T-helper 2 cell treated with Interferon-gamma antibody and Interleukin-4, amounts not matched to agents 100 ng/mL and 5 ng/mL, for 36 hours (primary cell): ENCODE data around the gene RHOU. TPM values are rescaled to one million over a fixed set of nuclear protein-coding genes. Genes with fewer than 3 reads are reported as not detected.

Experiments used
- intact Hi-C: fragments of 100-400 bp; cut with micrococcal nuclease; formaldehyde crosslinking; loops from one replicate; pipeline ENCODE4 v1.15.1; 2023
- total RNA-seq: library from RNA; stranded (reverse); gene quantifications from 2 replicates; pipeline ENCODE4 v1.2.3, GENCODE V29; 2022

The RHOU gene
- total RNA-seq, 1 donor from 2014 or later: 1.5 TPM

- intact Hi-C loops: no loop called here
Measured at GRCh38 chr1:228783418-228784040, 48.2 kb downstream of the RHOU start.

DNA sequence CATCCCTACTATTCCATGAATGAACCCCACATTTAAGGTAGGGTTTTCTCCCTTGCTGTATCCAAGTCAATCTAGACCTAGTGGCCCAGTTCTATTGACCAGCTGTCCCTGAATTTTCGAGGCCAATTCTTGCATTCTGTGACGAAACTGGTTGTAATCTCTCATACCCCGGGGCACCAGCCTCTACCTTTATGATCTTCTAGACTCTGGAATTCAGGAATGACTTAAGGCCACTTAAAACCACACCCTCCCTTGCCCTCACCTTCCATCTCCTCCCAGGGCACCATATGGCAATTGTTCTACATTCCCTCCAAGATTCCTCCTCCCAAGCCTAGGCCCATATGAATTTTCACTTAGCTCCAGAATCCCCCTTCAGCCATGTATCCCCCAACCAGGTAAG, 48.9 kb downstream of the RHOU start:
- intact Hi-C loops: no loop called here

DNA sequence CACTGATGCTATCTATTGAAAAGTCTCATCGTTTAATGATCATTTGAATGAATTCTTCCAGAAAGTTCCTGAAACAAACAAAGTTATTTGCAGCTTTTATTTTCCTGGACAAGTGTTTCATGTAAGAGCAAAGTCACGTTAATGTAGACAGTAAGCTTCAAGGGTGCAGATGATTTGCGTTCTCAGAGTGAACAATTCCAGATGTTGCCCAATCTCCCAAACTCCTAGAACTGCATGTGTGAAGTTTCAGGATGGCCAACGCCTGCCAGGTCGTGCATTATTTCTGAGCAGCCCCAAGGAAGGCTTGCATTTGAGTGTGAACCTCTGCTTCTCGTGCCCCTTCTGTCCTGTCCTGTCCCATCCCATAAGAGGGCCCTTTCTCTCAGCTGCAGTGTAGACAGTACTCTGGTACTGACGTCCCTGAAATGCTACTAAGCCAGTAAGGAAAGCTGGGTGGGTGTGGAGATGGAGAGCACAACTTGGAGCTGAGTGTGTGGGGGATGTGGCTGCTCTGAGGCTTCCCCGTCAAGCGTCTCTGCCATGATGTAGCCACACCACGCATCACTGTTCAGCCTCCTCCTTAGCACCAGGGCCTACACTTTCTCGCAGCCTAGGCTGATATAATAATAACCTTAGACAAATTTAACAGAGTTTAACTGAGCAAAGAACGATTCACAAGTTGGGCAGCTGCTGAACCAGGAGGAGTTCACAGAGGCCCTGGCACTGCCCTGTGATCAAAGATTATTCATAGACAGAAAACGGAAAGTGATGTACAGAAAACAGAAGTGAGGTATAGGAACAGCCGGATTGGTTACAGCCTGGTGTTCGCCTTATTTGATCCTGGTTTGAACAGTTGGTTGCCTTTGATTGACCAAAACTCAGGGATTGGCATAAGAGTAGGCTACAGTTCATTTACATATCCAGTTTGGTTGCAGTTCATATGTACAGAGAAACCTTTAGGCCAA, 50.4 kb downstream of the RHOU start:
- intact Hi-C loops: no loop called here

DNA sequence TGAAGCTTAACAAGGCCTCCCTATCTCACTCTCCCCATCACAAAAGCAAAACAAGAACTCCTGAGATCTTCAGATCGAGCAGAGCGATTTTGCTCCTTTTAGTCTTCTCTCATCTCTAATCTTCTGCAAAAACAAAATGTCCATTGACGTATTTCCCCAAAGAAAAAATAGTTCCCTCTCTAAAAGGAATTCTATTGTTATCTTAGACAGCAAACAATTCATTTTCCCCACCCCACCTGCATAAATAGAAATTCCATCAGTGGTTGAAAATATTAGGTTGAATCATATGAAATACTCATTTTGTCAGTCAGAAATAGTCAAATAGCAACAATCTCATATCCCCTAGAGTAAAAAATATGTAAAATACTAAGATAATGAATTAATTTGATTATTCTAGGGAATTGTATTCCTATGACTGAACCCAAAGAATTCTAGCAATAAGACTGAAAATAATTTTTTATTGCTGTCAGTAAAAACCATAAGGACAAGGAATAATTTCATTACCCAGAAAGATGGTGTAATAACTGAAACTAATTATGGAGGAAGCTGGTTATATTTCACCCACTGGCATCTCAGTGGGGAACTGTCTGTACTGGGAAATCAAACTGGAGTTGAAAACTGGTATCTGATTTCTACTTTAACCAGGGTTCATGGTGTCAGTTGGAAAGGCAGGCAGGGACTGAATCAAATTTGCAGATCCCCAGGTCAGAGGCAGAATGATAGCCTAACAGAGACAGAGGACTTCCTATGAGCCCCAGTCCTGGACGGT, 51.3 kb downstream of the RHOU start:
- intact Hi-C loops: no loop called here

DNA sequence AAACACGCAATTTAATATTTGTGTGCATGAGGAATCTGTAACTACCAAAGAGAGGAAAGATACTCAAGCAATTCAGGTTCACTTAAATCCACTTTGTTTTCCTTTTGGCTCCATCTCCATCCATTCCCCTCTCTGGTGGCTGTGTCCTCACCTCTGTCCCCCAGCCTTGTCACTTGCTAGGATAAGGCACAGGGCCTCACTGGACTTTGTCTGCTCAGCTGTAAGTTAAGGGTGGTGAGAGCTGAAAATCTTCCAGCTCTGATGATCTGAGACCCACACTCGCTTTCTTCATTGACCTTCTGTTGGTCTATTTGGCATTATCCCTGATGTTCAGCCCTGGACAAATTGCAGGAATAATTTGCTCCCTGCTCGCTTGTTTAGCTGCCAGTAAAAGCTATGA, 56.5 kb downstream of the RHOU start:
- intact Hi-C loops: no loop called here

DNA sequence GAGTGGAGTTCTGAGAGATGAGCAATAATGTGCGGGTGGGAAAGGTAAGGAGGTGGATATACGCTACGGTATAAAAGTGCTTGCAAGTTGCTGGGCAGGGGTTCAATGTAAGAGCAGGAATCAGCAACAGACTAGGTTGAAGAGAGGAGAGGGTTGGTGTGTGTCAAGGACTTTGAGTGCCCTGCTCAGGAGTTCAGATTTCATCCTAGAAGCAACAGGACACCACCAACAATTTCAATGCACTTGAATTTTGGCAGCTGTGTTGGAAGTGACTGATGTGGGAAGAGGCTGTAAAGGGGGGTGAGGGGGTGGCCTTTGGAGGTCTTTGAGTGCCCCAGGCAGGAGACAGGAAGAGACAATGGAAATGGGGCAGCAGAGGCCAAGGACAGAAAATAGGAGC, 57.3 kb downstream of the RHOU start:
- intact Hi-C loops: no loop called here

DNA sequence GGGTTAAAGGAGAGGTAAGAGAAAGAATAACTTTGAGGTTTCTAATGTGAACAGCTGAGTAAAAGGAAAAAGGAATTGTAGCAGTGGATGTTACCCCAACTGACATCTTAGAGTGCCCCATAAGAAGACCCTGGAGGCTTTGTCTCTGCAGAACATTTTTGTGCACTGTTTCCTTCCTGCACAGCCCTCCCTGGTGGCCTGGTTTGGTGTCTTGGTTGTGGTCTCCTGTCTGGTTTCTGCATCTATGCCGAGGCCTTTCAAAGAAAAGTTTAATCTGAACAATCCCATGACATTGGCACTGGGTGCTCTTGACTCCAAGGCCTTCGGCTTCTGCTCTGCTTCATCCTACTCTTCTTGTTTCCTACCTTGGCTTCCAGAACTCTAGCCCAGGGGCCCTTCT, 57.8 kb downstream of the RHOU start:
- intact Hi-C loops: no loop called here

DNA sequence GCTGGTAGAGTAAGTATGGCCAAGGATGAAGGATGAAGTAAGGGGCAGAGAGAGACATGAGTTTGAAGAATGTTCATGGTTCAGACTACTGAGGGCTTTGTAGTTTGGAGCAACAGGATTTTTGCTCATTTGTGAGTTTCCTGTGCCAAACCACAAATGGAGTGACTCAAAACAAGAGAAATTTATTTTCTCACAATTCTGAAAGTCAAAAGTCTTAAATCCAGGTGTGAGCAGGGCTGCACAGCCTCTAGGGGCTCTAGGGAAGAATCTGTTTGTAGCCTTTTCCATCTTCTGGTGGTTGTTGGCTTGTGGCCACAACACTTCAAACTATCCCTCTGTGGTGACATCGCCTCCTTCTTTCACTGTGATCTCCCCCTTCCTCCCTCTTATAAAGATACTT, 58.9 kb downstream of the RHOU start:
- intact Hi-C loops: loop anchor here (1.0 to 2.0 kb wide), 3 partner anchors 11 to 57 kb away; no protein-coding TSS in a partner anchor

DNA sequence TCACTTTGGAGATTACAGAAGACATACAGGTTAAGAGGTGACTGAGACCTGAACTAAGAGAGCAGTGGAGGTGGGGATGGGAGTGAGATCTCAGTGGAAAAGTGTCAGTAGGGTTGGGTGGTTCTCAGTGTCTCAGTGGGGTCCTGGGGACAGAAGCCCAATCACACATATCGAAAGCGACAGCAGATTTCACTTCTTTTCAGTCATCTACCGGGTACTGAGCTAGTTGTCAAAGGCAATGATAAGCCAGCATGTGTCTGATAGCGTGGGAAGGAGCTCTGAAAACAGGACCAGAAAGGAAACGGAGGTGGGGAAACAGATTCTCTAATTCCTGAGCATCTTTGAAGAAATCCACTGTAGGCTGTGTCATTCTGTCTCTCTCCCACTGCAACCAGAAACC, 59.5 kb downstream of the RHOU start:
- intact Hi-C loops: loop anchor here (1.0 to 2.0 kb wide), 3 partner anchors 10 to 58 kb away; no protein-coding TSS in a partner anchor

DNA sequence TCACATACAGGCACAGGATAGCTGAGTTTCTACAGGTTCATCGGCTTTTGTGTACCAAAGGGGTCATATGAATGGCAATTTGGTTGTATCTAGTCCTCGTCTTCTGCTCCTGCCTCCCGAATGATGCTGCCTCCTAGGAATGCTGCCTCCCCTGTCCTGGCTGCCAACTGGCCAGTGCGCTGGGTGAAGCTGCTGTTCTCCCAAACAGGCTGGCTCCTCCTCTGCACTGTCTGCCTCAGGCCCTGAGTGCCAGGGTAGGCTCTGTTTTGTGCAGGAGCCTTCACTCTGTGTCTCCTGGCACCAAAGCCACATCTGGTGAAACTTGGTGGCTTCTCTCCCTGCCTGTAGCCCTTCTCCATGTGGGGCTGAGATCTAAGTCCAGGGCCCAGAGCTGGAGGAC, 60.3 kb downstream of the RHOU start:
- intact Hi-C loops: loop anchor here (2.0 kb wide), 2 partner anchors 35 to 59 kb away; no protein-coding TSS in a partner anchor

Other genes with a start within 250 kb of the RHOU start
- 130 and 134 TPM in 2 replicates for gene RNF187, start 248.1 kb upstream of the RHOU start, total RNA-seq